Left kidney (tissue), 1 donor: ENCODE data around the gene CDC14B. TPM values are rescaled to one million over a fixed set of nuclear protein-coding genes. Genes with fewer than 3 reads are reported as not detected.

Experiments
- polyA plus RNA-seq: library from polyadenylated mRNA; unstranded; fragments of 120-200 nt; gene quantifications from one replicate; pipeline ENCODE4 v1.2.1, GENCODE V29; 2013; ENCODE audit not compliant: insufficient read length

CDC14B gene
- polyA plus RNA-seq, 1 donor: 34.3 TPM

Other genes with a start within 250 kb of the CDC14B start
- 40.0 TPM for gene SLC35D2, start 236.1 kb downstream of the CDC14B start, polyA plus RNA-seq
- gene ZNF367, start 201.5 kb downstream of the CDC14B start, polyA plus RNA-seq: 12.7 TPM
- gene HABP4, start 169.7 kb downstream of the CDC14B start, polyA plus RNA-seq: 19.3 TPM
- 6.3 TPM for gene PRXL2C, start 35.5 kb upstream of the CDC14B start, polyA plus RNA-seq
- gene ZNF510, start 158.2 kb upstream of the CDC14B start, polyA plus RNA-seq: 22.1 TPM
- 9.8 TPM for gene ZNF782, start 234.7 kb upstream of the CDC14B start, polyA plus RNA-seq